HG02623 (cell line): ENCODE data around the gene HOXB4.

Experiments
- ATAC-seq: cut with Tn5 transposase; IDR thresholded peaks from one replicate; pipeline ENCODE4 v1.9.1; 2021; ENCODE audit warnings: moderate library complexity; ENCODE audit not compliant: unreplicated experiment

The HOXB4 gene

GRCh38 chr17:48561884-48562810 lies 16.0 kb downstream of the HOXB4 start:
- ATAC-seq, result no peak

- ATAC-seq, result no peak
Observed at GRCh38 chr17:48559840-48560817, 18.0 kb downstream of the HOXB4 start.

GRCh38 chr17:48559122-48559839 lies 18.9 kb downstream of the HOXB4 start:
- no peak for ATAC-seq

GRCh38 chr17:48558831-48559121 lies 19.4 kb downstream of the HOXB4 start:
- no peak for ATAC-seq

- no peak for ATAC-seq
Observed at GRCh38 chr17:48558057-48558830, 19.9 kb downstream of the HOXB4 start.

- ATAC-seq, result no peak
Observed at GRCh38 chr17:48556576-48557401, 21.4 kb downstream of the HOXB4 start.

GRCh38 chr17:48556229-48556575 lies 21.9 kb downstream of the HOXB4 start:
- no peak for ATAC-seq

GRCh38 chr17:48555258-48556228 lies 22.6 kb downstream of the HOXB4 start:
- ATAC-seq, result no peak

GRCh38 chr17:48554412-48555257 lies 23.5 kb downstream of the HOXB4 start:
- ATAC-seq, result no peak

- no peak for ATAC-seq
Observed at GRCh38 chr17:48553826-48554225, 24.3 kb downstream of the HOXB4 start.

- ATAC-seq, result no peak
Observed at GRCh38 chr17:48553190-48553547, 25.0 kb downstream of the HOXB4 start.

- no peak for ATAC-seq
Observed at GRCh38 chr17:48552466-48553189, 25.5 kb downstream of the HOXB4 start.

- no peak for ATAC-seq
Observed at GRCh38 chr17:48551596-48552465, 26.3 kb downstream of the HOXB4 start.

- ATAC-seq, result no peak
Observed at GRCh38 chr17:48551214-48551555, 27.0 kb downstream of the HOXB4 start.

- ATAC-seq, result no peak
Observed at GRCh38 chr17:48550502-48551213, 27.5 kb downstream of the HOXB4 start.
